Stomach (tissue), 4 donors: Measurements from ENCODE around the gene LRRC49.

Source experiments
- EP300 ChIP-seq: sonication (generic); formaldehyde crosslinking; IDR thresholded peaks from one replicate; pipeline ENCODE4 v1.6.1; 2017; ENCODE audit warnings: antibody characterized with exemption
- TF ChIP-seq, protein P1 (sequence below), 7 experiments: fragments of 450-650 bp in 4 of 7; fragments of 200-600 bp in 3 of 7; sonication (generic) in 3 of 7; IDR thresholded peaks; one replicate each; pipeline ENCODE4 v1.5.1; 2016 to 2019; ENCODE audit warnings: antibody characterized with exemption in 7 of 7, control low read depth in 2 of 7, mild to moderate bottlenecking in 1 of 7

DNA sequence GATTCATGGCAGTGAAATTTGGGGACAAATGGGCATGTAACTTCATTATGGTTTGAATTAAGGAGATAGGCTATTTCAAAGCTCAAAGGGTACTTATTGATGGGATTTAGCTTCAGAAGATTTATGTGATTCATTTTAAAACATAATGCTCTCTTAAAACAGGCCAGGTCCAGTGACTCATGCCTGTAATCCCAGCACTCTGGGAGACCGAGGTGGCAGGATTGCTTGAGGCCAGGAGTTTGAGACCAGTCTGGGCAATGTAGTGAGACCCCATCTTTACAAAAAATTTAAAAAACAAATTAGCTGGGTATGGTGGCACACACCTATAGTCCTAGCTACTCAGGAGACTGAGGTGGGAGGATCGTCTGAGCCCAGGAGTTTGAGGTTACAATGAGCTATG is 11.8 kb upstream of the LRRC49 start:
- TF ChIP-seq EP300 = no peak
- TF ChIP-seq, protein P1, sequence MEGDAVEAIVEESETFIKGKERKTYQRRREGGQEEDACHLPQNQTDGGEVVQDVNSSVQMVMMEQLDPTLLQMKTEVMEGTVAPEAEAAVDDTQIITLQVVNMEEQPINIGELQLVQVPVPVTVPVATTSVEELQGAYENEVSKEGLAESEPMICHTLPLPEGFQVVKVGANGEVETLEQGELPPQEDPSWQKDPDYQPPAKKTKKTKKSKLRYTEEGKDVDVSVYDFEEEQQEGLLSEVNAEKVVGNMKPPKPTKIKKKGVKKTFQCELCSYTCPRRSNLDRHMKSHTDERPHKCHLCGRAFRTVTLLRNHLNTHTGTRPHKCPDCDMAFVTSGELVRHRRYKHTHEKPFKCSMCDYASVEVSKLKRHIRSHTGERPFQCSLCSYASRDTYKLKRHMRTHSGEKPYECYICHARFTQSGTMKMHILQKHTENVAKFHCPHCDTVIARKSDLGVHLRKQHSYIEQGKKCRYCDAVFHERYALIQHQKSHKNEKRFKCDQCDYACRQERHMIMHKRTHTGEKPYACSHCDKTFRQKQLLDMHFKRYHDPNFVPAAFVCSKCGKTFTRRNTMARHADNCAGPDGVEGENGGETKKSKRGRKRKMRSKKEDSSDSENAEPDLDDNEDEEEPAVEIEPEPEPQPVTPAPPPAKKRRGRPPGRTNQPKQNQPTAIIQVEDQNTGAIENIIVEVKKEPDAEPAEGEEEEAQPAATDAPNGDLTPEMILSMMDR (IDR thresholded peaks at IDR 0.05) = no peak
